HEK293 (cell line): ENCODE measurements around the gene TIE1.

Experiments used
- CTCF ChIP-seq: fragments of 450-650 bp; formaldehyde crosslinking; IDR thresholded peaks from 2 replicates; pipeline ENCODE4 v1.5.1; 2016; ENCODE audit warnings: missing biosample characterization, missing genetic modification characterization
- ZBTB49 ChIP-seq: fragments of 450-650 bp; formaldehyde crosslinking; IDR thresholded peaks from 2 replicates; pipeline ENCODE4 v1.5.1; 2016; ENCODE audit warnings: missing biosample characterization, missing genetic modification characterization, low read depth
- ZBTB8A ChIP-seq: fragments of 450-650 bp; formaldehyde crosslinking; IDR thresholded peaks from 2 replicates; pipeline ENCODE4 v1.5.1; 2016; ENCODE audit warnings: missing biosample characterization, missing genetic modification characterization
- ZNF169 ChIP-seq: fragments of 450-650 bp; formaldehyde crosslinking; IDR thresholded peaks from 2 replicates; pipeline ENCODE4 v1.5.1; 2016; ENCODE audit warnings: missing biosample characterization, missing genetic modification characterization
- ZNF561 ChIP-seq: fragments of 450-650 bp; IDR thresholded peaks from 2 replicates; pipeline ENCODE4 v1.5.1; 2018; ENCODE audit warnings: missing biosample characterization, missing genetic modification characterization, borderline replicate concordance
- TF ChIP-seq, protein P1 (sequence below): fragments of 450-650 bp; IDR thresholded peaks from 2 replicates; pipeline ENCODE4 v1.5.1; 2018; ENCODE audit warnings: missing biosample characterization, mild to moderate bottlenecking, missing genetic modification characterization

GRCh38 chr1:43267291-43267805, 33.4 kb upstream of the TIE1 start:
- TF ChIP-seq, protein P1, sequence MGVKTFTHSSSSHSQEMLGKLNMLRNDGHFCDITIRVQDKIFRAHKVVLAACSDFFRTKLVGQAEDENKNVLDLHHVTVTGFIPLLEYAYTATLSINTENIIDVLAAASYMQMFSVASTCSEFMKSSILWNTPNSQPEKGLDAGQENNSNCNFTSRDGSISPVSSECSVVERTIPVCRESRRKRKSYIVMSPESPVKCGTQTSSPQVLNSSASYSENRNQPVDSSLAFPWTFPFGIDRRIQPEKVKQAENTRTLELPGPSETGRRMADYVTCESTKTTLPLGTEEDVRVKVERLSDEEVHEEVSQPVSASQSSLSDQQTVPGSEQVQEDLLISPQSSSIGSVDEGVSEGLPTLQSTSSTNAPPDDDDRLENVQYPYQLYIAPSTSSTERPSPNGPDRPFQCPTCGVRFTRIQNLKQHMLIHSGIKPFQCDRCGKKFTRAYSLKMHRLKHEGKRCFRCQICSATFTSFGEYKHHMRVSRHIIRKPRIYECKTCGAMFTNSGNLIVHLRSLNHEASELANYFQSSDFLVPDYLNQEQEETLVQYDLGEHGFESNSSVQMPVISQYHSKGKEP (tag by site-specific recombination) = no peak
- no peak for TF ChIP-seq ZNF561 (tag by site-specific recombination)
- TF ChIP-seq ZBTB49 (tag by site-specific recombination) = no peak
- no peak for TF ChIP-seq CTCF (tag by site-specific recombination)
- TF ChIP-seq ZNF169 (tag by site-specific recombination) = no peak
- no peak for TF ChIP-seq ZBTB8A (tag by site-specific recombination)
